ENCODE results near the gene CFAP65. TPM values are rescaled to one million over a fixed set of nuclear protein-coding genes. Genes with fewer than 3 reads are reported as not detected.

Gene CFAP65
- total and polyA plus RNA-seq, 2 of the 13 experiments (the other 11 are each of a cell fraction or from before 2014, with no cell fraction given): 0.05 TPM; not detected in 1

DNA sequence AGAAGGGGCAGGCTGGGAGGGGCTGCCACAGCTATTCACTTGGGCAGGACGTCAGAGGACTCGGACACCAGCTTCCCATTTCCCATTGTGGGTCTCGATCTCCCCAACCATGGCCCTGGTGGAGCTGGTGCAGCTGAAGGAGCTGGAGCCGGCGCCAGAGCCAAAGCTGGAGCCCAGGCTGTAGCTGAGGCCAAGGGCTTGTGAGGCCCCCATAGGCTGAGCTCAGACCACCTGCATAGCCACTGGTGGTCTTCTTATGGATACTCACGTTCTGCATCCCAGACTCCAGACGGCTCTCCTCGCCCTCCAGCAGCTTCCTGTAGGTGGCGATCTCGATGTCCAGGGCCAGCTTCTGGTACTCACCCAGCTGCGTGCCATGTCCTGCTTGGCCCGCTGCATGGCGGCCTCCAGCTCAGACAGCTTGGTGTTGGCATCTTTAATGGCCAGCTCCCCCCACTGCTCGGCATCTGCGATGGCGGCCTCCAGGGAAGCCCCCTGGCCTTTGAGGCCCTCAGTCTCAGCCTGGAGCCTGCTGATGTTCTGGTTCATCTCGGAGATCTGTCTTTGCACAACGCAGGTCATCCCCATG, 87.9 kb downstream of the CFAP65 start:
- no peaks in the 10 kb centered on the region for H3K4me1 ChIP-seq (ENCODE audit: insufficient read depth, low read length)
- no peaks in the 10 kb centered on the region for H3K36me3 ChIP-seq (replicated peaks in 1 of 2; ENCODE audit: control insufficient read depth in 1 of 2, insufficient read depth in 2 of 2, low read length in 2 of 2)
- WGBS (ENCODE audit: low lambda C conversion rate): 30% methylated on average over 4 of the region's 18 CpGs
- ChIA-PET CTCF (ENCODE audit: low intra/inter-chr PET ratio, low total read pairs) (no interaction called here), POLR2A (interaction anchor here (0.6 kb wide), 1 partner anchor 8 kb away, joined by 3 read pairs; no protein-coding TSS in a partner anchor)
- H3K27ac ChIP-seq (ENCODE audit: extremely low read length, insufficient read depth, low read length): no peak overlapping the region
- no peaks in the 10 kb centered on the region for H4K20me1 ChIP-seq (ENCODE audit: insufficient read depth, low read length)
- FAIRE-seq (no peak), DNase-seq (ENCODE audit: low spot score) (no peak), ATAC-seq (peak; percentile 78)
- no peaks in the 10 kb centered on the region for H3K79me2 ChIP-seq (ENCODE audit: insufficient read depth, low read length)
- peaks cover 3 to 79% of the 10 kb centered on the region in 2 experiments for H3K27me3 ChIP-seq (ENCODE audit: control insufficient read depth in 1 of 2, insufficient read depth in 2 of 2, low read length in 2 of 2)
- no TSS peak for BruUV-seq (replicated peaks)
- H2AFZ ChIP-seq (ENCODE audit: low read length): no peak overlapping the region
- H3K9ac ChIP-seq (ENCODE audit: insufficient read depth, low read depth, low read length): no peak overlapping the region
- no peak overlapping the region for H3K4me3 ChIP-seq (replicated peaks in 1 of 3; ENCODE audit: insufficient read depth in 1 of 3, low read depth in 2 of 3, low read length in 3 of 3)
- no peaks in the 10 kb centered on the region for H3K9me3 ChIP-seq (ENCODE audit: low read length)
- intact Hi-C loops (cut with micrococcal nuclease; ENCODE audit: unreplicated experiment) (loop anchor here (10.0 kb wide), 1 partner anchor 89 kb away; no protein-coding TSS in a partner anchor), in situ Hi-C loops (cut with HindIII; ENCODE audit: extremely low pct_ligation_motif_present, low pct_unique_long_range_greater_than_20kb) (no loop called here)
- H3K4me2 ChIP-seq (ENCODE audit: low read depth, low read length): no peak overlapping the region
- TF ChIP-seq MEF2D (CRISPR knock-in tag; IDR thresholded peaks at IDR 0.05) (no peak), DR1 (CRISPR knock-in tag; IDR thresholded peaks at IDR 0.05) (no peak), WIZ (CRISPR knock-in tag; IDR thresholded peaks at IDR 0.05) (no peak), ZZZ3 (CRISPR knock-in tag; IDR thresholded peaks at IDR 0.05; ENCODE audit: borderline replicate concordance) (no peak), TRIM24 (CRISPR knock-in tag; IDR thresholded peaks at IDR 0.05) (no peak), GATA4 (IDR thresholded peaks at IDR 0.05; ENCODE audit: borderline replicate concordance, low read depth) (no peak), RAD21 (CRISPR knock-in tag; IDR thresholded peaks at IDR 0.05) (0 out of 2 replicates have a peak, but pooled peaks have one; percentile 10), ZNF777 (CRISPR knock-in tag; IDR thresholded peaks at IDR 0.05) (peak; percentile 33; the same call in 1 of the 2 replicates)
- TF ChIP-seq, protein P1, sequence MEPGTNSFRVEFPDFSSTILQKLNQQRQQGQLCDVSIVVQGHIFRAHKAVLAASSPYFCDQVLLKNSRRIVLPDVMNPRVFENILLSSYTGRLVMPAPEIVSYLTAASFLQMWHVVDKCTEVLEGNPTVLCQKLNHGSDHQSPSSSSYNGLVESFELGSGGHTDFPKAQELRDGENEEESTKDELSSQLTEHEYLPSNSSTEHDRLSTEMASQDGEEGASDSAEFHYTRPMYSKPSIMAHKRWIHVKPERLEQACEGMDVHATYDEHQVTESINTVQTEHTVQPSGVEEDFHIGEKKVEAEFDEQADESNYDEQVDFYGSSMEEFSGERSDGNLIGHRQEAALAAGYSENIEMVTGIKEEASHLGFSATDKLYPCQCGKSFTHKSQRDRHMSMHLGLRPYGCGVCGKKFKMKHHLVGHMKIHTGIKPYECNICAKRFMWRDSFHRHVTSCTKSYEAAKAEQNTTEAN (CRISPR knock-in tag; conservative IDR thresholded peaks at IDR 0.05): no peak
- TF ChIP-seq, protein P2, sequence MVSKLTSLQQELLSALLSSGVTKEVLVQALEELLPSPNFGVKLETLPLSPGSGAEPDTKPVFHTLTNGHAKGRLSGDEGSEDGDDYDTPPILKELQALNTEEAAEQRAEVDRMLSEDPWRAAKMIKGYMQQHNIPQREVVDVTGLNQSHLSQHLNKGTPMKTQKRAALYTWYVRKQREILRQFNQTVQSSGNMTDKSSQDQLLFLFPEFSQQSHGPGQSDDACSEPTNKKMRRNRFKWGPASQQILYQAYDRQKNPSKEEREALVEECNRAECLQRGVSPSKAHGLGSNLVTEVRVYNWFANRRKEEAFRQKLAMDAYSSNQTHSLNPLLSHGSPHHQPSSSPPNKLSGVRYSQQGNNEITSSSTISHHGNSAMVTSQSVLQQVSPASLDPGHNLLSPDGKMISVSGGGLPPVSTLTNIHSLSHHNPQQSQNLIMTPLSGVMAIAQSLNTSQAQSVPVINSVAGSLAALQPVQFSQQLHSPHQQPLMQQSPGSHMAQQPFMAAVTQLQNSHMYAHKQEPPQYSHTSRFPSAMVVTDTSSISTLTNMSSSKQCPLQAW (CRISPR knock-in tag; IDR thresholded peaks at IDR 0.05): no peak
- TF ChIP-seq, protein P3, sequence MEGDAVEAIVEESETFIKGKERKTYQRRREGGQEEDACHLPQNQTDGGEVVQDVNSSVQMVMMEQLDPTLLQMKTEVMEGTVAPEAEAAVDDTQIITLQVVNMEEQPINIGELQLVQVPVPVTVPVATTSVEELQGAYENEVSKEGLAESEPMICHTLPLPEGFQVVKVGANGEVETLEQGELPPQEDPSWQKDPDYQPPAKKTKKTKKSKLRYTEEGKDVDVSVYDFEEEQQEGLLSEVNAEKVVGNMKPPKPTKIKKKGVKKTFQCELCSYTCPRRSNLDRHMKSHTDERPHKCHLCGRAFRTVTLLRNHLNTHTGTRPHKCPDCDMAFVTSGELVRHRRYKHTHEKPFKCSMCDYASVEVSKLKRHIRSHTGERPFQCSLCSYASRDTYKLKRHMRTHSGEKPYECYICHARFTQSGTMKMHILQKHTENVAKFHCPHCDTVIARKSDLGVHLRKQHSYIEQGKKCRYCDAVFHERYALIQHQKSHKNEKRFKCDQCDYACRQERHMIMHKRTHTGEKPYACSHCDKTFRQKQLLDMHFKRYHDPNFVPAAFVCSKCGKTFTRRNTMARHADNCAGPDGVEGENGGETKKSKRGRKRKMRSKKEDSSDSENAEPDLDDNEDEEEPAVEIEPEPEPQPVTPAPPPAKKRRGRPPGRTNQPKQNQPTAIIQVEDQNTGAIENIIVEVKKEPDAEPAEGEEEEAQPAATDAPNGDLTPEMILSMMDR (CRISPR knock-in tag; IDR thresholded peaks at IDR 0.05): peak; percentile 54
- TF ChIP-seq, protein P4, sequence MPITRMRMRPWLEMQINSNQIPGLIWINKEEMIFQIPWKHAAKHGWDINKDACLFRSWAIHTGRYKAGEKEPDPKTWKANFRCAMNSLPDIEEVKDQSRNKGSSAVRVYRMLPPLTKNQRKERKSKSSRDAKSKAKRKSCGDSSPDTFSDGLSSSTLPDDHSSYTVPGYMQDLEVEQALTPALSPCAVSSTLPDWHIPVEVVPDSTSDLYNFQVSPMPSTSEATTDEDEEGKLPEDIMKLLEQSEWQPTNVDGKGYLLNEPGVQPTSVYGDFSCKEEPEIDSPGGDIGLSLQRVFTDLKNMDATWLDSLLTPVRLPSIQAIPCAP (CRISPR knock-in tag; IDR thresholded peaks at IDR 0.05; ENCODE audit: low read depth): no peak
- TF ChIP-seq, protein P5, sequence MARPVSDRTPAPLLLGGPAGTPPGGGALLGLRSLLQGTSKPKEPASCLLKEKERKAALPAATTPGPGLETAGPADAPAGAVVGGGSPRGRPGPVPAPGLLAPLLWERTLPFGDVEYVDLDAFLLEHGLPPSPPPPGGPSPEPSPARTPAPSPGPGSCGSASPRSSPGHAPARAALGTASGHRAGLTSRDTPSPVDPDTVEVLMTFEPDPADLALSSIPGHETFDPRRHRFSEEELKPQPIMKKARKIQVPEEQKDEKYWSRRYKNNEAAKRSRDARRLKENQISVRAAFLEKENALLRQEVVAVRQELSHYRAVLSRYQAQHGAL (CRISPR knock-in tag; IDR thresholded peaks at IDR 0.05; ENCODE audit: not compliant biosample characterization): no peak
- TF ChIP-seq, protein P6, sequence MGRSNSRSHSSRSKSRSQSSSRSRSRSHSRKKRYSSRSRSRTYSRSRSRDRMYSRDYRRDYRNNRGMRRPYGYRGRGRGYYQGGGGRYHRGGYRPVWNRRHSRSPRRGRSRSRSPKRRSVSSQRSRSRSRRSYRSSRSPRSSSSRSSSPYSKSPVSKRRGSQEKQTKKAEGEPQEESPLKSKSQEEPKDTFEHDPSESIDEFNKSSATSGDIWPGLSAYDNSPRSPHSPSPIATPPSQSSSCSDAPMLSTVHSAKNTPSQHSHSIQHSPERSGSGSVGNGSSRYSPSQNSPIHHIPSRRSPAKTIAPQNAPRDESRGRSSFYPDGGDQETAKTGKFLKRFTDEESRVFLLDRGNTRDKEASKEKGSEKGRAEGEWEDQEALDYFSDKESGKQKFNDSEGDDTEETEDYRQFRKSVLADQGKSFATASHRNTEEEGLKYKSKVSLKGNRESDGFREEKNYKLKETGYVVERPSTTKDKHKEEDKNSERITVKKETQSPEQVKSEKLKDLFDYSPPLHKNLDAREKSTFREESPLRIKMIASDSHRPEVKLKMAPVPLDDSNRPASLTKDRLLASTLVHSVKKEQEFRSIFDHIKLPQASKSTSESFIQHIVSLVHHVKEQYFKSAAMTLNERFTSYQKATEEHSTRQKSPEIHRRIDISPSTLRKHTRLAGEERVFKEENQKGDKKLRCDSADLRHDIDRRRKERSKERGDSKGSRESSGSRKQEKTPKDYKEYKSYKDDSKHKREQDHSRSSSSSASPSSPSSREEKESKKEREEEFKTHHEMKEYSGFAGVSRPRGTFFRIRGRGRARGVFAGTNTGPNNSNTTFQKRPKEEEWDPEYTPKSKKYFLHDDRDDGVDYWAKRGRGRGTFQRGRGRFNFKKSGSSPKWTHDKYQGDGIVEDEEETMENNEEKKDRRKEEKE (IDR thresholded peaks at IDR 0.05): no peak

Data from HepG2 (cell line).